SK-N-MC (cell line): ENCODE data around the gene NUP214.

Experiments used
- EZH2 ChIP-seq: fragments of 200-600 bp; sonication (generic); IDR thresholded peaks from one replicate; pipeline ENCODE4 v1.6.1; 2017; ENCODE audit warnings: antibody characterized with exemption
- POLR2AphosphoS5 ChIP-seq: IDR thresholded peaks from 2 replicates; pipeline ENCODE4 v1.6.1; 2012; ENCODE audit warnings: mild to moderate bottlenecking, low read depth, low read length, borderline replicate concordance

GRCh38 chr9:131226226-131226625 is 100.8 kb downstream of the NUP214 start:
- no peak for TF ChIP-seq EZH2
- TF ChIP-seq POLR2AphosphoS5, result no peak
